GM23248 (cell line): ENCODE results near the gene CFAP45. TPM values are rescaled to one million over a fixed set of nuclear protein-coding genes. Genes with fewer than 3 reads are reported as not detected.

Experiments
- DNase-seq: peaks from one replicate; pipeline ENCODE4 v3.0.0-alpha.2; 2015
- H2AFZ ChIP-seq: fragments of 200-600 bp; sonication (generic); 2 replicates; pipeline ENCODE4 v1.6.1; 2016; ENCODE audit warnings: antibody characterized with exemption
- H3F3A ChIP-seq: fragments of 200-600 bp; sonication (generic); 2 replicates; pipeline ENCODE4 v1.6.1; 2016; ENCODE audit warnings: mild to moderate bottlenecking, antibody characterized with exemption, mixed run types; ENCODE audit not compliant: insufficient read depth
- H3K27ac ChIP-seq: fragments of 200-600 bp; sonication (generic); 2 replicates; pipeline ENCODE4 v1.5.1; 2016; ENCODE audit warnings: mild to moderate bottlenecking
- H3K27me3 ChIP-seq: fragments of 200-600 bp; sonication (generic); replicated peaks from 2 replicates; pipeline ENCODE4 v1.6.1; 2016; ENCODE audit warnings: mild to moderate bottlenecking; ENCODE audit not compliant: insufficient read depth
- H3K36me3 ChIP-seq: fragments of 200-600 bp; sonication (generic); 2 replicates; pipeline ENCODE4 v1.6.1; 2016; ENCODE audit warnings: low read depth, mild to moderate bottlenecking
- H3K4me1 ChIP-seq: fragments of 200-600 bp; sonication (generic); 2 replicates; pipeline ENCODE4 v1.6.1; 2016; ENCODE audit warnings: mild to moderate bottlenecking; ENCODE audit not compliant: insufficient read depth
- H3K4me2 ChIP-seq: fragments of 200-600 bp; sonication (generic); one replicate; pipeline ENCODE4 v1.6.1; 2016; ENCODE audit warnings: mild to moderate bottlenecking; ENCODE audit not compliant: unreplicated experiment
- H3K4me3 ChIP-seq: fragments of 200-600 bp; sonication (generic); 2 replicates; pipeline ENCODE4 v1.5.1; 2016; ENCODE audit warnings: mild to moderate bottlenecking
- H3K79me2 ChIP-seq: fragments of 200-600 bp; sonication (generic); 2 replicates; pipeline ENCODE4 v1.6.1; 2016; ENCODE audit warnings: mild to moderate bottlenecking; ENCODE audit not compliant: insufficient read depth
- H3K9ac ChIP-seq: fragments of 200-600 bp; sonication (generic); 2 replicates; pipeline ENCODE4 v1.6.1; 2016; ENCODE audit warnings: mild to moderate bottlenecking
- H3K9me2 ChIP-seq: fragments of 200-600 bp; sonication (generic); 2 replicates; pipeline ENCODE4 v1.6.1; 2016; ENCODE audit warnings: mixed run types, mild to moderate bottlenecking, moderate library complexity; ENCODE audit not compliant: insufficient read depth
- H3K9me3 ChIP-seq: fragments of 200-600 bp; sonication (generic); one replicate; pipeline ENCODE4 v1.6.1; 2017; ENCODE audit warnings: low read depth
- H4K20me1 ChIP-seq: fragments of 200-600 bp; sonication (generic); 2 replicates; pipeline ENCODE4 v1.6.0; 2016; ENCODE audit not compliant: insufficient read depth
- EZH2 ChIP-seq: fragments of 200-600 bp; sonication (generic); IDR thresholded peaks from 2 replicates; pipeline ENCODE4 v1.6.1; 2018; ENCODE audit warnings: antibody characterized with exemption, mild to moderate bottlenecking; ENCODE audit not compliant: insufficient read depth, poor library complexity, severe bottlenecking
- EZH2phosphoT487 ChIP-seq: fragments of 200-600 bp; sonication (generic); IDR thresholded peaks from 2 replicates; pipeline ENCODE4 v1.6.1; 2018; ENCODE audit warnings: antibody characterized with exemption, moderate library complexity, mild to moderate bottlenecking, low read depth; ENCODE audit not compliant: insufficient read depth
- WGBS, 2 experiments: methylation state at CpG; one replicate each; pipeline ENCODE4 v1.1.6; 2015 to 2017; ENCODE audit warnings: low lambda C conversion rate in 2 of 2, low coverage in 1 of 2; ENCODE audit errors: missing lambda C conversion rate in 2 of 2; 5-methylcytosine and 5-hydroxymethylcytosine counted together
- in situ Hi-C: fragments of 300-500 bp; cut with MboI; formaldehyde crosslinking; loops from 2 replicates; pipeline ENCODE4 v1.15.0; 2020
- polyA plus RNA-seq: library from polyadenylated mRNA; unstranded; fragments of >200 nt; fragmentation: Nextera tagmentation; extraction: Ambion mirVana; gene quantifications from 2 replicates; pipeline ENCODE4 v1.2.1, GENCODE V29; 2016
- total RNA-seq: library from RNA; depleted of rRNA; stranded (reverse); fragments of >200 nt; shearing (Covaris generic); gene quantifications from 2 replicates; pipeline ENCODE4 v1.2.3, GENCODE V29; 2014

CFAP45 gene
- total and polyA plus RNA-seq, 2 experiments from 2014 or later = 0.51 TPM; not detected in 1

- Histone ChIP-seq H3K9me2 (no peaks in the 10 kb centered on the region), H3K9ac (peak overlapping the region; percentile 26), H3K79me2 (peaks cover 28% of the 10 kb centered on the region), H4K20me1 (no peaks in the 10 kb centered on the region), H3K4me2 (peak overlapping the region; percentile 47), H3K9me3 (no peaks in the 10 kb centered on the region), H3F3A (peaks cover 50% of the 10 kb centered on the region), H3K4me1 (peaks cover 54% of the 10 kb centered on the region), H2AFZ (no peak overlapping the region), H3K27me3 (no peaks in the 10 kb centered on the region), H3K27ac (peak overlapping the region; percentile 36), H3K36me3 (peaks cover 20% of the 10 kb centered on the region), H3K4me3 (no peak overlapping the region)
- WGBS, 2 experiments = 47 to 48% methylated on average over 9 of the region's 9 CpGs
- peak; percentile 85 for DNase-seq
- TF ChIP-seq EZH2 (no peak), EZH2phosphoT487 (no peak)
- in situ Hi-C loops = no loop called here
Measured at GRCh38 chr1:159916242-159917051, 16.5 kb upstream of the CFAP45 start.

- WGBS, 2 experiments = 47 to 50% methylated on average over 5 of the region's 5 CpGs
- Histone ChIP-seq H3K27me3 (no peaks in the 10 kb centered on the region), H3K9me2 (no peaks in the 10 kb centered on the region), H3K27ac (peak overlapping the region; percentile 36), H3K9me3 (no peaks in the 10 kb centered on the region), H3K79me2 (peaks cover 21% of the 10 kb centered on the region), H2AFZ (no peak overlapping the region), H3K4me3 (no peak overlapping the region), H4K20me1 (no peaks in the 10 kb centered on the region), H3K4me1 (peaks cover 56% of the 10 kb centered on the region), H3K36me3 (peaks cover 20% of the 10 kb centered on the region), H3K4me2 (peak overlapping the region; percentile 47), H3K9ac (peak overlapping the region; percentile 26; the same call in 1 of the 2 replicates), H3F3A (peaks cover 45% of the 10 kb centered on the region)
- DNase-seq = no peak
- in situ Hi-C loops = no loop called here
- TF ChIP-seq EZH2 (no peak), EZH2phosphoT487 (no peak)
Measured at GRCh38 chr1:159915571-159916241, 15.7 kb upstream of the CFAP45 start.

GRCh38 chr1:159914252-159915018 is 14.5 kb upstream of the CFAP45 start:
- TF ChIP-seq EZH2 (no peak), EZH2phosphoT487 (no peak)
- H2AFZ ChIP-seq = no peak overlapping the region
- peaks cover 8% of the 10 kb centered on the region for H3K79me2 ChIP-seq
- H3K9me2 ChIP-seq = no peaks in the 10 kb centered on the region
- H3K4me1 ChIP-seq = peaks cover 66% of the 10 kb centered on the region
- in situ Hi-C loops = no loop called here
- no peaks in the 10 kb centered on the region for H3K9me3 ChIP-seq
- H3K4me3 ChIP-seq = no peak overlapping the region
- 91 to 92% methylated on average over 9 to 10 of the region's 10 CpGs for WGBS, 2 experiments
- H4K20me1 ChIP-seq = no peaks in the 10 kb centered on the region
- H3K4me2 ChIP-seq = no peak overlapping the region
- no peak overlapping the region for H3K9ac ChIP-seq
- peaks cover 14% of the 10 kb centered on the region for H3K36me3 ChIP-seq
- DNase-seq = no peak
- no peaks in the 10 kb centered on the region for H3K27me3 ChIP-seq
- H3F3A ChIP-seq = peaks cover 38% of the 10 kb centered on the region
- H3K27ac ChIP-seq = no peak overlapping the region

- DNase-seq = no peak
- Histone ChIP-seq H3F3A (peaks cover 29% of the 10 kb centered on the region), H3K79me2 (no peaks in the 10 kb centered on the region), H3K27ac (no peak overlapping the region; the same call in 1 of the 2 replicates), H3K4me3 (no peak overlapping the region), H4K20me1 (no peaks in the 10 kb centered on the region), H3K9me2 (no peaks in the 10 kb centered on the region), H3K4me2 (no peak overlapping the region), H3K36me3 (peaks cover 6% of the 10 kb centered on the region), H3K4me1 (peaks cover 63% of the 10 kb centered on the region), H3K27me3 (no peaks in the 10 kb centered on the region), H2AFZ (no peak overlapping the region), H3K9ac (no peak overlapping the region), H3K9me3 (no peaks in the 10 kb centered on the region)
- TF ChIP-seq EZH2 = no peak
- no peak for TF ChIP-seq EZH2phosphoT487
- in situ Hi-C loops = no loop called here
- 76 to 78% methylated on average over 5 of the region's 5 CpGs for WGBS, 2 experiments
Measured at GRCh38 chr1:159913451-159914192, 13.7 kb upstream of the CFAP45 start.
